ENCODE data around the gene MMP24. TPM values are rescaled to one million over a fixed set of nuclear protein-coding genes. Genes with fewer than 3 reads are reported as not detected.
"Not testable (repeated sequence)": the region's sequence is repeated elsewhere in the genome, so short reads cannot be mapped to it uniquely, and the experiment has no call there.

The MMP24 gene
- total RNA-seq, result 46.4 and 64.1 TPM in 2 replicates

DNA sequence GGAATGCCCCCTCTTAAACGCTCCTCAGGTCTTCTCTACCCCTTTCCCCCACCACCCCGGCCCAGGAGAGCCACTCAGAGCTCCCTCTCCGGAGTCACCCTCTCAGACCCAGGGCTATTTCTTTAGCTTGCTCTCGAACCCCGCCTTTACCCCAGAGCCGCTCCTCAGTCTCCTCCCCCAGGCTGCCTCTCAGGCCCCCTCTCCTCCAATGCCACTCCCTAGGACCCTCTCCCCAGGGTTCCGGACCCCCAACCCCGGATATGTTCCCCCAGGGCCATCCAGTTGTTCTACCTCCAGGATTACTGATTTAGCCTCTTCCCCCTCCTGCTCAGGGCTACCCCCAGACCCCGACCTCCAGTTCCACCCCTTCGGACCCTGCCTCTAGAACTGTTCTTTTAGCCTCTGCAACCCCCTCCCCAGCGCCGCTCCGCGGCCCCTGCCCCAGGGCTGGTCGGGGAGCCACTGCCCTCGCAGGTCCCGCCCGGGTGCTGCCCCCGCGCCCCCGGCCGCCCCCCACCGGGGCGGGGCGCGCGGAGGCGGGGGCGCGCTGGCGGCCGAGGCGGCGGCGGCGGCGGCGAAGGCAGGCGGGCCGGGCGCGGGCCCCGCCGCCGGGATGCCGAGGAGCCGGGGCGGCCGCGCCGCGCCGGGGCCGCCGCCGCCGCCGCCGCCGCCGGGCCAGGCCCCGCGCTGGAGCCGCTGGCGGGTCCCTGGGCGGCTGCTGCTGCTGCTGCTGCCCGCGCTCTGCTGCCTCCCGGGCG lies at the start of gene MMP24:
TSS of gene MMP24 (plus strand) at position 565 of the 758 bp plus-strand sequence. CDS start at position 614, 49 bp downstream.
- DNase-seq (ENCODE audit: low read depth), result no peak

DNA sequence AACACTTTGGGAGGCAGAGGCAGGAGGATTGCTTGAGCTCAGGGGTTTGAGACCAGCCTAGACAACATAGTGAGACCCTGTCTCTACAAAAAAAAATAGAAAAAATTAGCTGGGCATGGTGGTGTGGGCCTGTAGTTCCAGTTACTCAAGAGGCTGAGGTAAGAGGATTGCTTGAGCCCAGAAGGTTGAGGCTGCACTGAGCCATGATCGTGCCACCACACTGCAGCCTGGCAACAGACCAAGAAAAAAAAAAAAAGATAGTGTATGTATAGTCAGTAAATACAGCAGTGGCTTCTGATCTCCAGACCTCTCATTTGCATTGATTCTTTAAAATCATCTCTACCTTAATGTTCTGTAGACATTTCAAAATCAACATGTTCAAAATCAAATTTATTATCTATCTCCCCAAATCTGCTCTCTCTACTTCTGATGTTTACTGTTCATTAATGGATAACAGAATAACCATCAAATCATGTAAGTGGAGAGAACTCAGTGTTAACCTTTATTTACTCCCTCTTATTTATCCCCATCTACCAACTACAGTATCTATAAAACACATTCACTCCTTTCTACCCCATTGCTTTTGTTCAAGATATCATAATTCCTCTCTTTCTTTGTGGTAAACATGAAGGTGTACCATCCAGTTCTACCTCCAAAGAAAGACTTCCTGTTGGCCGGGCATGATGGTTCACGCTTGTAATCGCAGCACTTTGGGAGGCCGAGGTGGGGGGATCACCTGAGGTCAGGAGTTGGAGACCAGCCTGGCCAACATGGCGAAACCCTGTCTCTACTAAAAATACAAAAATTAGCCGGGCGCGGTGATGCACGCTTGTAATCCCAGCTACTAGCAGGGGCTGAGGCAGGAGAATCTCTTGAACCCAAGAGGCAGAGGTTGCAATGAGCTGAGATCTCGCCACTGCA lies 46.9 kb upstream of the MMP24 start:
- DNase-seq (ENCODE audit: low read depth), result no peak

DNA sequence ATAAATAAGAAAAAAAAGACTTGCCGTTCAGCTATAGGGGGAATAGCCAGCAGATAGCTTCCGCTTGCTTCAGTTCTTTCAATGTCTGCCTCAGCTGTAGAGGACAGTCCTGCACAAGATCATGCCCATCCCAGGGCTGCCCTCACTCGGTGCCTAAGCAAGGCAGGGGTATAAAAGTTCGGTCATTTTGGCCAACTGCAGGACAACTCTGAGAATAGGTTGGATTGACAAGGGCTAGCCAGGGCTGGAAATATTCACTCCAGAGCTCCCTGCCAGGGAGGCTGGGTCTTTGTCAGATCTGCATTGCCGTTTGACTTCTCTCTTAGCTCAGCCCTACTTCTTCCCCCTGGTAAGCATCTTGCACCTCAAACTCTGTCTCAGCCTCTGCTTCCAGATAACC lies 46.2 kb upstream of the MMP24 start:
- no peak for DNase-seq (ENCODE audit: low read depth)

DNA sequence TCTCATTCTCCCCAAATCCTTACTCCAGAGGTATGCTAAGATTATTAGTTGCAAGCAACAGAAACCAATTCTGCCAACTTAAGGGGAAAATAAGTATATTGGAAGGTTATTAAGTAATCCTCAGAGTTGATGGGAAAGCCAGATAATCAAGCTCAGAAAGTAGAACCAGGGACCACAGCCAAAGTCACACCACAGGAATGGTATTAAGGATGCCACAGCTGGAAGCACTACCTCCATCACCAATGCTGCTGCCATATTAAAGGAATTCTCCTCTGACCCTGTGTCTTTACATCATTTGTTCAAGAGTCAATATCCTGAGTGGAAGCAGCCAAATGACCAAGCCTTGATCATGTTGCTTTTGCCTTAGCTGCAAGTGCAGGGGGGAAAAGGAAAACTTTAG lies 44.8 kb upstream of the MMP24 start:
- DNase-seq (ENCODE audit: low read depth), result no peak

DNA sequence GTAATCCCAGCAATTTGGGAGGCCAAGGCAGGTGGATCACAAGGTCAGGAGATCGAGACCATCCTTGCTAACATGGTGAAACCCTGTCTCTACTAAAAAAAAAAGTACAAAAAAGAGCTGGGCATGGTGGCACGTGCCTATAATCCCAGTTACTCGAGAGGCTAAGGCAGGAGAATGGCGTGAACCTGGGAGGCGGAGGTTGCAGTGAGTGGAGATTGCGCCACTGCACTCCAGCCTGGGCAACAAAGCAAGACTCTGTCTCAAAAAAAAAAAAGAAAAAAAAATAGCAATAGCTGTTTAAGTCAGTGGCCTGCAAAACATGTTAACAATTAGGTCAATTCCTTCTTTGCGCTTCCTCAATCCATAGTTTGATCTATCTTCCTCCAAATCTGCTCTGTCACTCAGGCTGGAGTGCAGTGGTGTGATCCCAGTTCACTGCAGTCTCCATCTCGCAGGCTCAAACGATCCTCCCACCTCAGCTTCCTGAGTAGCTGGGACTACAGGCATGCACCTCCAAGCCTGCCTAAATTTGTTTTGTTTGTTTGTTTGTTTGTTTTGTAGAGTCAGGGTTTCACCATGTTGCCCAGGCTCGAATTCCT lies 39.7 kb upstream of the MMP24 start:
- not testable (repeated sequence) for DNase-seq (ENCODE audit: low read depth)

DNA sequence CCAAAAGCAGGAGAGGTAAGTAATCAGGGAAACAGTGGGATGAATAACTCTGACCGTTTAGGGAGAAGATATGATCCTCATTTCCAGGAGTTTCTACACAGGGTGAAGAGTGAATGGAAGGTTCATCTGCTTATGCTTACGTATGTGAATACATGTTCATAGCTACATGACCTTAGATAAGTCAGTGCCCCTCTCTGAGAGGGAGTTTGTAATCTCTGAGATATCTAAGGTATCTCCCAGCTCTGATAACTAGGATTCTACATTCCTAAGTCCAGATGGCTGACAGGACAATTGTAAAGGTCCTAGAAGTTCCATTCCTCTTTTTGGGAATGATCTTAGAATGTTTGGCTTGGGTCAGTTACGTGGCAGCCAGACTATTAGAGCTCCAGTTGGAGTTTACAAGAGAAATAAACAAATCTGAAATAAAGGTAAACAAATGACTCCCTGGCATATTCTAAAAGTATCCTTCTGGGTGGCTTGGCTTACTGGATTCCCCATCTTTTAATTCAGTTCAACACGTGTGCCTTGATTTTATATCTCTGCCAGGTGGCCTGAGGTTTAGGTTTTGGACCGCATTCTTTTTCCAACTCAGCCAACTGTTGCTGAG lies 38.8 kb upstream of the MMP24 start:
- DNase-seq (ENCODE audit: low read depth), result no peak

DNA sequence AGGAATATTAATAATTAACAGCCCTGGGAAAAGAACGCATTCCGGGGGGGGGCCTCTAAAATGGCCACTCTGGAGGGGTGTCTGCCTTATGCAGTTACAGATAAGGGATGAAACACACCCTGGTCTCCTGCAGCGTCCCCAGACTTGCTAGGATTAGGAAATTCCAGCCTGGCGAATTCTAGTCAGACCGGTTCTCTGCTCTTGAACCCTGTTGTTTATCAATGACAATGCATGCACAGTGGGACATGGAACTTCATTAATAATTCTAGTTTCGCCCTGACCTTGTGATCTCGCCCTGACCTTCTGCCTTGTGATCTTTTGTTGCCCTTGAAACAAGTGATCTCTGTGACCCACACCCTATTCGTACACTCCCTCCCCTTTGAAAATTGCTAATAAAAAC lies 37.3 kb upstream of the MMP24 start:
- not testable (repeated sequence) for DNase-seq (ENCODE audit: low read depth)

DNA sequence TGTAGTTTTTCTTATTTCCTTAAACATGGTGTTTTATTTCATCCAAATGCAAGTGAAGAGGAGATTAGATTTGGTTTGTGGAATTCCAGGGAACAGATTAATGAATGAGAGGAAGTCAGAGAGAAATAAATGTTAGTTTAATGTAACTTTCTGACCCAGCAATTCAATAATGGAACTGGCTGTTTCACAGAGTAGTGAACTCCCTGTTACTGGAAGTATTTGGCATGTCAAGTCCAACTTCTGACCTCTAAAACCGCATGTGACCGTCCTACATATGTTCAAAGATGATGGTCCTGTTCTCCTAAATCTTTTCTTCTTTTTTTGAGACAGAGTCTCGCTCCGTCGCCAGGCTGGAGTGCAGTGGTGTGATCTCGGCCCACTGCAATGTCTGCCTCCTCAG lies 35.9 kb upstream of the MMP24 start:
- DNase-seq (ENCODE audit: low read depth), result no peak

DNA sequence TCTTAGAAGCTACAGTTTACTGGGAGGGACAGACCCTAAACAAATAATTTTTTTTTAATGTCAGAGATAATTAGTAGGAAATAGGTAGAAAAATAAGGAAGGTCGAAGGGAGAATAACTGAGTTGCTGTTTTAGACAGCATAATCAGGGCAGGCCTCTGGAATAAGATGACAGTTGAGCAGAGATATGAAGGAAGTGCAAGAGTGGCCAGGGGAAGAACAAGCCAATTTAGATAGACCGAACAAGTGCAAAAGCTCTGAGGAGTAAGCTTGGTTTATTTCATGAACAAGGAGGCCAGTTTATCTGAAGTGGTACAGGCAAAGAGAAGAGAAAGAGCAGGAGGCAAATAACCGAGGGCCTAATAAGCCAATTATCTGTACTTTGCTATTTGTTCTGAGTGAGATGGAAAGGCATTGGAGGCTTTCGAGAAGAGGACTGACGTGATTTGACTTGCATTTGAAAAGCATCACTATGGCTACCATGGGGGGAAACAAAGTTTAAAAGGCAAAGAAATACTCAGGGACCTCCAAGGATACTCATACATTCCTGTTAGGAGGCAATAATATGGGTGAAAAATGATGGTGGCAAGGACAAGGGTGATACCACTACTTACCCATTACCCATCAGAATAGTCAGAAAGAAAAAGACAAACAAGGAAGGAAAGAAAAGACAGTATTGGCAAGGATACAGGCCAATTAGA lies 34.9 kb upstream of the MMP24 start:
- DNase-seq (ENCODE audit: low read depth), result no peak

DNA sequence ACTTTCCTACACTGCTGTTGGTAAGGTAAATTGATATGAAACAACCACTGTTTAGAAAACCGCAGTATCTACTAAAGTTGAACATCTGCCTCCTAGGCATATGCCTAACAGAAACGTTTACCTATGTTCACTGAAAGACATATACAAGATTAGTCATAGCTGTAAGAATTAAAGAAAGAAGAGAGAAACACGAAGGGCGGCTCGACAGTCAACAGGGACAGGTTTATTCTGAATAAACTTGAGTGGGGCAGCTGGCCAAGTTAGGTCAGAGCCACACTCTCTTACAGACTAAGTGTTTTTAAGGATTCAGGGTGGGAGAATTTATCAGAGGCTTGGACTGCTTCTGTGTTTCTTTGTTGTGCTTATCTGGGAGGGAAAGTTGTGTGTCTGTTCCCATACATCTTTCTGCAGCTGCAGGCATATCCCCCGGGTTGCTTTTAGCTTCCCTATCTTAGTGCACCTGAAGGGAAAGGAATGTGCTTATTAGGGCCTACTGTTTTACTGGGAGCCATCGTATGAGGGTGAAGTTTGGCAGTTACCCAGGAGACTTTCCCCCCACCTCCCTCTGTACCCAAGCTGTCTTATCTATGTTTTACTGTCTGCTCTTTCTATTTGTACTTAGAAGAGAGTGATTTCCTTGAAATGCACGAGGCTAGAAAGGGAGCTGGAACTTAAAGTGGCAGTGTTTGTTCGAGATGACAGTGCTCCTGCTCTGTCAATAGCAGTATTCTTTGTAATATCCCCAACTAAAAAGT lies 34.2 kb upstream of the MMP24 start:
- no peak for DNase-seq (ENCODE audit: low read depth)

DNA sequence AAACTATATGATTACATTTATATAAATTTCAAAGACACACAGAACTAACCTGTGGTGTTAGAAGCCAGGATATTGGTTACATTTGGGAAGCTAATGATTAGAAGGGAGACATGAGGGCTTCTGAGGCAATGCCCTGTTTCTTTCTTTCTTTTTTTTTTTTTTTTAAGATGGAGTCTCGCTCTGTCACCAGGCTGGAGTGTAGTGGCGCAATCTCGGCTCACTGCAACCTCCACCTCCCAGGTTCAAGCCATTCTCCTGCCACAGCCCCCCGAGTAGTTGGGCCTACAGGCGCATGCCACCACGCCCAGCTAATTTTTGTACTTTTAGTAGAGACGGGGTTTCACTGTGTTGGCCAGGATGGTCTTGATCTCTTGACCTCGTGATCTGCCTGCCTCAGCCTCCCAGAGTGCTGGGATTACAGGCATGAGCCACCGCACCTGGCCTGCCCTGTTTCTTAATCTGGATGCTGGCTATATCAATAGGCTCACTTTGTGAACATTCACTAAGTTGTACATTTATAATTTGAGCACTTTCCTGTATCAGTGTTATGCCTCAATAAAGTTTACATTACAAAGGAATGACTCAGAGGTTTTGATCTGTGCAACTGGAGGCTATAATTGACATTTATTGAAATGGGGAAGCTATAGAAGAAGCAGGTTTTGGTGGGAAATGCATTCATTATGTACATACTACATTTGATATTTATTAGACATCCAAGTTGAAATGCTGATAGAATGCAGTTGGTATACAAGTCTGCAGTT lies 33.3 kb upstream of the MMP24 start:
- not testable (repeated sequence) for DNase-seq (ENCODE audit: low read depth)

DNA sequence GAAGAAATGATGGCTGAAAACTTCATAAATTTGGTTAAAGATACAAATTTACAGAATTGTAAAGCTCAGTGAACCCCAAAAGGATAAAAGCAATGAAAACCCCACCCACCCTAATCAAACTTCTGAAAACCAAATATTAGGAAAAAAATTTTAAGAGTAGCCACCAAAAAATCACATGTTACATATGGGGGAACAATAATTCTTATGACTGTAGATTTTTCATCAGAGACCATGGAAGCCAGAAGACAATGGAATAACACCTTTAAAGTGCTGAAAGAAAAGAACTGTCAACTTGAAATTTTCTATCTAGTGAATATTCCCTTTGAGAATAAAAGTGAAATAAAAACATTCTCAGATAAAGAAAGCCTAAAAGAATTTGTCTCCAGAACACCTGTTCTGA lies 30.2 kb upstream of the MMP24 start:
- no peak for DNase-seq (ENCODE audit: low read depth)

DNA sequence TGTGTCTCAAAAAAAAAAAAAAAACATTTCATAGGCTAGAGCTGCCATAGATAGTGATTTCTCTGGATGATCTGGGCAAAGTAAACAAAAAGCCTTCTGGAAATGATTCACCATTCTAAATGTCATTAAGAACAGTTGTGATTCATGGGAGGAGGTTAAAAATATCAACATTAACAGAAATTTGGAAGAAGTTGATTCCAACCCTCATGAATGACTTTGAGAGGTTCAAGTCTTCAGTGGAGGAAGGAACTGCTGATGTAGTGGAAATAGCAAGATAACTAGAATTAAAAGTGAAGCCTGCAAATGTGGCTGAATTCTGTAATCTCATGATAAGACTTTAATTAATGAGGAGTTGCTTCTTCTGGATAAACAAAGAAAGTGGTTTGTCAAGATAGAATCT lies 26.8 kb upstream of the MMP24 start:
- peak; percentile 34 for DNase-seq (ENCODE audit: low read depth)

DNA sequence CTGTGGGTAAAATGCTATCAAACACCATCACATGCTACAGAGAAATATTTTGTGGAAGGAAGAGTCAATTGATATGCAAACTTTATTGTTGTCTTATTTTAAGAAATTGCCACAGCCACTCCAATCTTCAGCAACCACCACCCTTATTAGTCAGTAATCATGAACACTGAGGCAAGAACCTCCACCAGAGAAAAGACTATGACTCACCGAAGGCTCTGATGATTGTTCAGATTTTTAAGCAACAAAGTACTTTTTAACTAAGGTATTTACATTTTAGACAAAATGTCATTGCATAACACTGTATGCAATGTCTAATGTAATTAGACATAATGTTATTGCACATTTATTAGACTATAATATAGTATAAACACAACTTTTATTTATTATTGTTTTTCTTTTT lies 26.2 kb upstream of the MMP24 start:
- DNase-seq (ENCODE audit: low read depth), result peak; percentile 83

DNA sequence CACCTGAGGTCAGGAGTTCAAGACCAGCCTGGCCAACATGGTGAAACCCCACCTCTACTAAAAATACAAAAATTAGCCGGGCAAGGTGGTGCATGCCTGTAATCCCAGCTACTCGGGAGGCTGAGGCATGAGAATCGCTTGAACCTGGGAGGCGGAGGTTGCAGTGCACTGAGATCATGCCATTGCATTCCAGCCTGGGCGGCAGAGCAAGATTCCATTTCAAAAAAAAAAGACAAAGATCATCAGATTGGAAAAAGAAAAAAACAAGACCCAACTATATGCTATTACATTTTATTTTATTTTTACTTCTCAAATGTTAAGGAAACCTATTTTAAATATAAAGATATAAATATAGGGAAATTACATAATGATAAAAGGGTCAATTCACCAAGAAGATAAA lies 25.0 kb upstream of the MMP24 start:
- DNase-seq (ENCODE audit: low read depth), result not testable (repeated sequence)

DNA sequence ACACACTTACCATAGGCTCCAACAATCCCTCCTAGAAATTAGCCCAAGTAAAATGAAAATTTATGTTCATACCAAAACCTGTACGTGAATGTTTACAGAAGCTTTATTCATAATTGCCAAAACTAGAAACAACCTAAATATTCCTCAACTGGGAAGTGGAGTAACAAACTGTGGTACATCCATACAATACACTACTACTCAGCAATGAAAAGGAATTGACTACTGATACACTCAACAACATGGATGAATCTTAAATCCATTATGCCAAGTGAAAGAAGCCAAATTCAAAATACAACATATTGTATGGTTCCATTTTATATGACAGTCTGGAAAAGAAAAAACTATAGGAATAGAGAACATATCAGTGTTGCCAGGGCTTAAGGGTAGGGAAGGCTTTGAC lies 19.7 kb upstream of the MMP24 start:
- DNase-seq (ENCODE audit: low read depth), result no peak

DNA sequence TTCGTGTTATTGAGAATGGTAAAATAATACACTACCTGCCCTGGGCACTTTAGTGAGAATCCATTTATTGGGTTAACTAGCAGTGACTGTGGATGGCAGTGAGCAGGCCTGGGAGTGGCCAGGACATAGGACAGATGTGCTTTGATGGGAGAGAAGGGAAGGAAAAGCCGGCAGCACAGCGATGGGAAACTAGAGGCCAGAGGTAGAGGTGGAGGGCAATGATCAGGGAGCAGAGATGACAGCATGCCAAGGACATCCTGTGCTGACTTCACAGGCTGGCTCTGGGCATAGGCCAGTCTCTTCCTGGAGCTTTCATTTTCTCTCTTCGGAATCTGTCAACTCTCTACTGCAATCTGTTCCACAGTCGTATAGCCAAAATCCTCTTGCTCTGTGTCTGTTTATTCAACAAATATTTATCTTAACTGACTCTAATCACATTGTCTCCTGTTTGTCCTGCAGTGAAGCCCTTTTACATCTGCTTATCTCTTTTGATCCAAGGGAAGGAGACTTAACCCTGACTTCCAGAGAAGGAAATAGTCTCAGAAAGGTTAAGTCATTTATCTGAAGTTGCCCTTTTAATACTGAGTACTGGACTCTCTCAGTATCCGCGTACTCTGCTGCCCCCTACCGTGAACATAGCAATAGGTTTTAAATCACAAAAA lies 18.4 kb upstream of the MMP24 start:
- DNase-seq (ENCODE audit: low read depth), result peak; percentile 78

DNA sequence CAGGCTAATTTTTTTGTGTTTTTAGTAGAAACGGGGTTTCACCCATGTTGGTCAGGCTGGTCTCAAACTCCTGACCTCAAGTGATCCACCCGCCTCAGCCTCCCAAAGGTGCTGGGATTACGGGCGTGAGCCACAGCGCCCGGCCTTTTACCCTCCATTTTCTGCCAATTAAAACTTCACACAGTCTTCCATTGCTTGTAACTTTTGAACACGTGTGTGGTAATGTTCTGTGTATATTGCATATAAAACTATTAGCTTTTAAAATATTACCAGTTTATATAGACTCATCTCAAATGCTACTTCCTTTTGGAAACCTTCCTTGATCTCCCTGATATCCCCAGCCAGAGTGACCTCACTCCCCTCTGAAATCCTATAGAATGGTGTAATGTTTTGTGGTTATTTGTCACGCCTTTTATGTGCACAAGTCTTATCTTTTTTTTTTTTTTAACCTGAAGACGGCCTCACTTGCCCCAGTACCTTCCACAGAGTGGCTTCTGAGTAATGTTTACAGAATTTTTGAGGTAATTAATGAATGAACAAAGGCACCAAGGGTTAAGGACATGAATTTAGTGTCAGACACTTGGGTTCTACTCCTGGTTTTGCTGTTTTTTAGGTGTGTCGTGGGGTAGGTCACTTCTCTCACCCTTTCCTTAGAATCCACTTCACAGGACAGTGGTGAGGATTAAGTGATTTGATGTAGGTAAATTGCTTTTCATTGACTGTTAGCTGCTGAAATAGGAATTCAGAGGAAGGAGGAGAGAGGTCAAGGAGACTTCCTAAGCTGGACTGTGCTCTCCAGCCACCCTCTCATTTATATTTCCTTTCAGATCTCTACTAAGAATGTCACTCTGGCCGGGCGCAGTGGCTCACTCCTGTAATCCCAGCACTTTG lies 11.2 kb upstream of the MMP24 start:
- peak; percentile 78 for DNase-seq (ENCODE audit: low read depth)

All from renal cortical epithelial cell (primary cell).